ENCODE results near the gene ZMPSTE24. TPM values are rescaled to one million over a fixed set of nuclear protein-coding genes. Genes with fewer than 3 reads are reported as not detected.
"Not testable (repeated sequence)": the region's sequence is repeated elsewhere in the genome, so short reads cannot be mapped to it uniquely, and the experiment has no call there.

ZMPSTE24 gene
- total and polyA plus RNA-seq, 3 donors from 2014 or later, result 22.5 to 31.3 (median 30.4) TPM

- H3K27ac ChIP-seq, result no peak overlapping the region
Observed at GRCh38 chr1:40317394-40318074, 59.5 kb downstream of the ZMPSTE24 start.

DNA sequence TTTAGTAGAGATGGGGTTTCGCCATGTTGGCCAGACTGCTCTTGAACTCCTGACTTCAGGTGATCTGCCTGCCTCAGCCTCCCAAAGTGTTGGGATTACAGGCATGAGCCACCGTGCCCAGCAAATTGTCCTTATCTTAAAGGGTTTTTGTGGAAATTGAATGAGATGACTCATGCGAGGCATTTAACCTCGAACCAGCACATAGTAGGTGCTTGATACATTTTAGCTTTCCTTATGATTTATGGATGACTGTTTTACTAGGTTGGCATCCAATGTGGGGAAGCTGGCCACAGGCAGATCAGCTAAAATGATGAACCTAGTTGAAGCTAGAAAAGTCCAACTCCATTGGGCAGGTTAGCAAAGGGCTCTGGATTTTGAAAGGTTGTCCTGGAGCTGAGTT, 60.4 kb downstream of the ZMPSTE24 start:
- intact Hi-C loops (cut with DNase I; ENCODE audit: low total_unique reads), result loop anchor here (10.0 kb wide), 1 partner anchor 174 kb away; no protein-coding TSS in a partner anchor
- Histone ChIP-seq H3K27me3 (no peaks in the 10 kb centered on the region), H3K36me3 (ENCODE audit: low read depth, missing control alignments) (no peaks in the 10 kb centered on the region), H3K27ac (no peak overlapping the region), H3K4me3 (no peak overlapping the region), H3K9me3 (no peaks in the 10 kb centered on the region), H3K4me1 (peaks cover 11% of the 10 kb centered on the region)
- TF ChIP-seq POLR2A (IDR thresholded peaks at IDR 0.05) (no peak), CTCF (IDR thresholded peaks at IDR 0.05) (no peak)
- WGBS, 2 donors, result 84 to 93% methylated on average over 4 of the region's 4 CpGs
- no peak for DNase-seq

More at GRCh38 chr1:40317394-40318074, 59.5 kb downstream of the ZMPSTE24 start:
- intact Hi-C loops (cut with DNase I; ENCODE audit: low total_unique reads), result loop anchor here (10.0 kb wide), 1 partner anchor 173 kb away; no protein-coding TSS in a partner anchor
- Histone ChIP-seq H3K4me1 (peaks cover 11% of the 10 kb centered on the region), H3K9me3 (no peaks in the 10 kb centered on the region), H3K4me3 (peak overlapping the region in 1 of 2 donors; percentile 27), H3K36me3 (ENCODE audit: low read depth, missing control alignments) (no peaks in the 10 kb centered on the region), H3K27me3 (no peaks in the 10 kb centered on the region)
- TF ChIP-seq POLR2A (IDR thresholded peaks at IDR 0.05) (no peak), CTCF (IDR thresholded peaks at IDR 0.05) (no peak)
- WGBS, 2 donors, result 26 to 39% methylated on average over 12 to 17 of the region's 21 CpGs
- DNase-seq, result no peak

DNA sequence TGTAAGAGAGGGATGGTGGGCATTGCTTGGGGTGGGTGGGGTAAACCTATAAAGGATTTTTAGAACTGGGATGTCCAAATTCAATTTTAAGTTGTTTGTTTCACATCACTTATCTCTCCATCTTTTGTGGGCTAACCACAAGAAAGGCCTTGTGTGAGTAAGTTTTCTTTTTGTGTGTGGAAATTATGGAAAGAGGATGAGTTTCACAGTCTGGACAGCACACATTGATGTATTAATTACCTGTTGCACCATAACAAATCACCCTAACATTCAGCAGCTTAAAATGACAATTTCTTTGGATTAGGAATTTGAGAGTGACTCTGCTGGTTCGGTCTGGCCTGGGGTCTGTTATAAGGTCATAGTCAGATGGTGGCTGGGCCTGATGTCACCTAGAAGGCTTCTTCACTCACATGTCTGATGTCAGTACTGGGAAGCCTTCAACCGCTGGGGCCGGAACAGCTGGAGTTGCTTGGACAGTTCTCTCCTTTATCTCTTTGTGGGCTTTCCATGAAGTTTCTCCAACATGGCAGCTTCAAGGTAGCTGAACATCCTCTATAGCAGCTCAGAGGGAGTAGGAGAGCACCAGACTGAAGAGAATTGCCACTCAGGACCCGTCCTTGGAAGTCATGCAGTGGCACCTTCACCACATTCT, 61.1 kb downstream of the ZMPSTE24 start:
- Histone ChIP-seq H3K9me3 (no peaks in the 10 kb centered on the region), H3K27me3 (no peaks in the 10 kb centered on the region), H3K36me3 (ENCODE audit: low read depth, missing control alignments) (no peaks in the 10 kb centered on the region), H3K4me3 (no peak overlapping the region), H3K27ac (no peak overlapping the region), H3K4me1 (peaks cover 11% of the 10 kb centered on the region)
- 88 to 93% methylated on average over 4 of the region's 4 CpGs for WGBS, 2 donors
- DNase-seq, result no peak
- intact Hi-C loops (cut with DNase I; ENCODE audit: low total_unique reads), result loop anchor here (10.0 kb wide), 1 partner anchor 174 kb away; no protein-coding TSS in a partner anchor
- TF ChIP-seq POLR2A (IDR thresholded peaks at IDR 0.05) (no peak), CTCF (IDR thresholded peaks at IDR 0.05) (no peak)

DNA sequence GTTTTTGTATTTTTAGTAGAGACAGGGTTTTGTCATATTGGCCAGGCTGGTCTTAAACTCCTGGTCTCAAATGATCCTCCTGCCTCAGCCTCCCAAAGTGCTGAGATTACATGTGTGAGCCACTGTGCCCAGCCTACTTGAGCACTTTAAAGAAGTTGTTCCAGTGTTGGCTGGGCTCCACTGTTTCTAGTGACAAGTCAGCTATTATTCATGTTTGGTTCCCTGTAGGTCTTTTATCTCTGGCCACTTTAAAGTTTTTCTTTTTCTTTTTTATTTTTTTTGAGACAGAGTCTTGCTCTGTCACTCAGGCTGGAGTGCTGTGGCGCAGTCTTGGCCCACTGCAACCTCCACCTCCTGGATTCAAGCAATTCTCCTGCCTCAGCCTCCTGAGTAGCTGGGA, 73.4 kb downstream of the ZMPSTE24 start:
- H3K27me3 ChIP-seq; H3K4me3 ChIP-seq; DNase-seq; H3K27ac ChIP-seq; H3K9me3 ChIP-seq; intact Hi-C loops (cut with DNase I; ENCODE audit: low total_unique reads); H3K4me1 ChIP-seq; H3K36me3 ChIP-seq (ENCODE audit: low read depth, missing control alignments): not testable (repeated sequence)
- WGBS, 2 donors, result 96 to 100% methylated on average over 1 of the region's 1 CpG

DNA sequence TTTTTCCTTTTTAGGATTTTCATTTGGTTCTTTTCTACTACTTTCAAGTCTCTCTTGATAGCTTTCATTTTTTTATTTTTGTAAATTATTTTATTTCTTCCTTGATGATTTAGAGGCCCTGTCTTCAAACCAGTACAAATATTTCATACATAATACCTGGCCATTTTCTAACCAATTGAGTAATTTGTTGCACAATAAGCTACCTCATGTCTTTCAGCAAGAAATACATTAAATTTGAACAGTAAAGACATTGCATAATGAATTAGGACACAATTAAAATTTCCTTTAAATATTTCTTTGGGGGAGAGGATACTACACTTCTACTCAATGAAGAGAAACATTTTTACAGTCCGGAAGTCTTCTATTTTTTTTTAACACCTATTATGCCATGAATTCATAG, 74.7 kb downstream of the ZMPSTE24 start:
- Histone ChIP-seq H3K4me3 (no peak overlapping the region), H3K27ac (no peak overlapping the region), H3K27me3 (no peaks in the 10 kb centered on the region), H3K9me3 (no peaks in the 10 kb centered on the region), H3K36me3 (ENCODE audit: low read depth, missing control alignments) (no peaks in the 10 kb centered on the region), H3K4me1 (no peaks in the 10 kb centered on the region)
- 89 to 92% methylated on average over 1 of the region's 1 CpG for WGBS, 2 donors
- TF ChIP-seq POLR2A (IDR thresholded peaks at IDR 0.05) (no peak), CTCF (IDR thresholded peaks at IDR 0.05) (no peak)
- no peak for DNase-seq
- intact Hi-C loops (cut with DNase I; ENCODE audit: low total_unique reads), result no loop called here

Measured in testis (tissue), 3 donors.